DLD1 (cell line): ENCODE results near the gene GPC5.
"Not testable (repeated sequence)": the region's sequence is repeated elsewhere in the genome, so short reads cannot be mapped to it uniquely, and the experiment has no call there.

Source experiments
- in situ Hi-C: cut with HindIII; loops from 2 replicates; pipeline ENCODE4 v1.10.0; 2017; ENCODE audit warnings: low sequenced_read_pairs

Gene GPC5

GRCh38 chr13:92224052-92224821 is 825.8 kb downstream of the GPC5 start:
- in situ Hi-C loops, result no loop called here

GRCh38 chr13:92224825-92225224 is 826.4 kb downstream of the GPC5 start:
- in situ Hi-C loops, result no loop called here

- in situ Hi-C loops, result no loop called here
Measured at GRCh38 chr13:92225861-92226260, 827.4 kb downstream of the GPC5 start.

GRCh38 chr13:92232871-92233270 is 834.5 kb downstream of the GPC5 start:
- in situ Hi-C loops, result no loop called here

- in situ Hi-C loops, result no loop called here
Measured at GRCh38 chr13:92251671-92252210, 853.3 kb downstream of the GPC5 start.

- in situ Hi-C loops, result no loop called here
Measured at GRCh38 chr13:92255526-92255925, 857.1 kb downstream of the GPC5 start.

GRCh38 chr13:92256211-92256610 is 857.8 kb downstream of the GPC5 start:
- in situ Hi-C loops, result no loop called here

GRCh38 chr13:92259046-92259445 is 860.6 kb downstream of the GPC5 start:
- in situ Hi-C loops, result no loop called here

GRCh38 chr13:92259523-92259922 is 861.1 kb downstream of the GPC5 start:
- in situ Hi-C loops, result no loop called here

GRCh38 chr13:92260363-92260762 is 861.9 kb downstream of the GPC5 start:
- in situ Hi-C loops, result no loop called here

- in situ Hi-C loops, result no loop called here
Measured at GRCh38 chr13:92262100-92262788, 863.8 kb downstream of the GPC5 start.

- in situ Hi-C loops, result no loop called here
Measured at GRCh38 chr13:92265408-92265807, 867.0 kb downstream of the GPC5 start.

- in situ Hi-C loops, result no loop called here
Measured at GRCh38 chr13:92270990-92271389, 872.6 kb downstream of the GPC5 start.

- in situ Hi-C loops, result no loop called here
Measured at GRCh38 chr13:92272177-92272576, 873.8 kb downstream of the GPC5 start.

GRCh38 chr13:92280986-92281385 is 882.6 kb downstream of the GPC5 start:
- in situ Hi-C loops, result not testable (repeated sequence)

- in situ Hi-C loops, result not testable (repeated sequence)
Measured at GRCh38 chr13:92290718-92291307, 892.4 kb downstream of the GPC5 start.

GRCh38 chr13:92294533-92294932 is 896.1 kb downstream of the GPC5 start:
- in situ Hi-C loops, result not testable (repeated sequence)

- in situ Hi-C loops, result not testable (repeated sequence)
Measured at GRCh38 chr13:92296154-92296671, 897.8 kb downstream of the GPC5 start.

GRCh38 chr13:92297971-92298942 is 899.8 kb downstream of the GPC5 start:
- in situ Hi-C loops, result no loop called here

- in situ Hi-C loops, result no loop called here
Measured at GRCh38 chr13:92300651-92301050, 902.2 kb downstream of the GPC5 start.
